A549 (cell line): Measurements from ENCODE around the gene TUBG2. TPM values are rescaled to one million over a fixed set of nuclear protein-coding genes. Genes with fewer than 3 reads are reported as not detected.

Experiments
- ATAC-seq, 2 experiments: fragments of 200-7000 bp in 1 of 2; fragments of >200 bp in 1 of 2; cut with Nextera tagmentation in 1 of 2; cut with Tn5 transposase in 1 of 2; 3 replicates each; pipeline versions ENCODE4 v1.8.0 to v1.9.1; 2018 to 2020; ENCODE audit warnings: mild to moderate bottlenecking in 1 of 2, moderate library complexity in 1 of 2
- CTCF ChIA-PET: fragments of 300-600 bp; sonication (Branson Sonifier 250); formaldehyde crosslinking; extraction: SDS; loops from one replicate; lab custom pipeline; 2021; ENCODE audit warnings: antibody characterized with exemption, inconsistent platforms; lab: Yijun Ruan, JAX
- POLR2A ChIA-PET: fragments of 350-600 bp; formaldehyde crosslinking; extraction: SDS; loops from one replicate; lab custom pipeline; 2021; ENCODE audit warnings: antibody characterized with exemption, inconsistent platforms; lab: Yijun Ruan, JAX
- DNase-seq, 2 experiments: peaks; one replicate each; pipeline versions ENCODE4 v3.0.0 to v3.0.0-alpha.2; 2011 to 2016; ENCODE audit warnings: low read depth in 1 of 2, low spot score in 1 of 2
- FAIRE-seq: peaks from 2 replicates; lab custom pipeline; 2011; peaks lifted over from hg19 to GRCh38; lab: Jason Lieb, UNC
- H3K27ac ChIP-seq, 2 experiments: fragments of >200 bp; sonication (Bioruptor Twin); formaldehyde crosslinking; 3 replicates each; pipeline ENCODE4 v1.5.1; 2016 to 2017
- H3K4me1 ChIP-seq: fragments of >200 bp; sonication (Bioruptor Twin); formaldehyde crosslinking; 3 replicates; pipeline ENCODE4 v1.6.1; 2016
- H3K4me2 ChIP-seq: fragments of >200 bp; sonication (Bioruptor Twin); formaldehyde crosslinking; 3 replicates; pipeline ENCODE4 v1.6.1; 2016
- H3K4me3 ChIP-seq: fragments of >200 bp; sonication (Bioruptor Twin); formaldehyde crosslinking; 3 replicates; pipeline ENCODE4 v1.5.1; 2016
- H3K9me3 ChIP-seq: fragments of >200 bp; sonication (Bioruptor Twin); formaldehyde crosslinking; 3 replicates; pipeline ENCODE4 v1.6.1; 2016
- CBX2 ChIP-seq: fragments of 200-600 bp; sonication (generic); IDR thresholded peaks from 2 replicates; pipeline ENCODE4 v1.6.1; 2016; ENCODE audit warnings: low read depth, mild to moderate bottlenecking, borderline replicate concordance
- CBX8 ChIP-seq: fragments of 200-600 bp; sonication (generic); IDR thresholded peaks from 2 replicates; pipeline ENCODE4 v1.6.1; 2016
- CHD2 ChIP-seq: fragments of 150-350 bp; IDR thresholded peaks from 2 replicates; pipeline ENCODE4 v1.6.1; 2014; ENCODE audit warnings: low read length; ENCODE audit not compliant: partially characterized antibody
- CHD4 ChIP-seq: fragments of 200-600 bp; sonication (generic); IDR thresholded peaks from 2 replicates; pipeline ENCODE4 v1.6.1; 2016; ENCODE audit warnings: antibody characterized with exemption, mild to moderate bottlenecking, borderline replicate concordance
- EHF ChIP-seq: fragments of 250-450 bp; sonication (Bioruptor Pico); IDR thresholded peaks from 2 replicates; pipeline ENCODE4 v1.5.0; 2020; ENCODE audit warnings: mild to moderate bottlenecking
- EP300 ChIP-seq, 2 experiments: fragments of >200 bp; sonication (Bioruptor Twin); formaldehyde crosslinking; IDR thresholded peaks; 2 replicates in 1 of 2; 3 replicates in 1 of 2; pipeline ENCODE4 v1.6.1; 2016 to 2017
- FOSB ChIP-seq: fragments of 250-450 bp; sonication (Bioruptor Pico); IDR thresholded peaks from 2 replicates; pipeline ENCODE4 v1.5.0; 2020; ENCODE audit warnings: mild to moderate bottlenecking, moderate library complexity
- FOXS1 ChIP-seq: fragments of 250-450 bp; sonication (Bioruptor Pico); IDR thresholded peaks from 2 replicates; pipeline ENCODE4 v1.5.0; 2020; ENCODE audit warnings: mild to moderate bottlenecking, moderate library complexity
- GATA3 ChIP-seq: IDR thresholded peaks from 2 replicates; pipeline ENCODE4 v1.6.1; 2012; ENCODE audit warnings: borderline replicate concordance
- HDAC2 ChIP-seq: fragments of 200-600 bp; sonication (generic); IDR thresholded peaks from 2 replicates; pipeline ENCODE4 v1.6.1; 2016
- HEYL ChIP-seq: fragments of 250-450 bp; sonication (Bioruptor Pico); IDR thresholded peaks from 2 replicates; pipeline ENCODE4 v1.8.0; 2021; ENCODE audit warnings: mild to moderate bottlenecking, moderate library complexity
- HOXB13 ChIP-seq: fragments of 250-450 bp; sonication (Bioruptor Pico); IDR thresholded peaks from 2 replicates; pipeline ENCODE4 v1.5.0; 2020; ENCODE audit warnings: low read depth, mild to moderate bottlenecking, moderate library complexity
- MYC ChIP-seq: IDR thresholded peaks from 2 replicates; pipeline ENCODE4 v1.6.1; 2012; ENCODE audit warnings: mild to moderate bottlenecking, inconsistent platforms, low read length, improper control_type of control experiment, borderline replicate concordance
- NFE2L2 ChIP-seq: fragments of 150-350 bp; conservative IDR thresholded peaks from 2 replicates; pipeline ENCODE4 v1.6.1; 2014; ENCODE audit warnings: low read length
- NPAS2 ChIP-seq: fragments of 250-450 bp; sonication (Bioruptor Pico); IDR thresholded peaks from 2 replicates; pipeline ENCODE4 v1.8.0; 2022; ENCODE audit warnings: mild to moderate bottlenecking, moderate library complexity, borderline replicate concordance
- NR3C1 ChIP-seq: fragments of >200 bp; sonication (Bioruptor Twin); formaldehyde crosslinking; IDR thresholded peaks from 3 replicates; pipeline ENCODE4 v1.6.1; 2017
- PHF8 ChIP-seq: fragments of 200-600 bp; sonication (generic); IDR thresholded peaks from 2 replicates; pipeline ENCODE4 v1.6.1; 2016; ENCODE audit warnings: low read depth, mild to moderate bottlenecking, antibody characterized with exemption, moderate library complexity, borderline replicate concordance
- POLR2A ChIP-seq: IDR thresholded peaks from 2 replicates; pipeline ENCODE4 v1.6.1; 2012; ENCODE audit warnings: mild to moderate bottlenecking, low read length
- POLR2AphosphoS2 ChIP-seq: conservative IDR thresholded peaks from 2 replicates; pipeline ENCODE4 v1.6.1; 2012; ENCODE audit warnings: low read length, improper control_type of control experiment, inconsistent platforms
- RCOR1 ChIP-seq: fragments of 150-350 bp; IDR thresholded peaks from 2 replicates; pipeline ENCODE4 v1.6.1; 2014; ENCODE audit warnings: antibody characterized with exemption, low read length, low read depth
- RFX5 ChIP-seq: fragments of 450-650 bp; IDR thresholded peaks from 2 replicates; pipeline ENCODE4 v1.7.1; 2014; ENCODE audit warnings: antibody characterized with exemption, mild to moderate bottlenecking, moderate library complexity
- RNF2 ChIP-seq: fragments of 200-600 bp; sonication (generic); IDR thresholded peaks from 2 replicates; pipeline ENCODE4 v1.6.1; 2016; ENCODE audit warnings: low read depth, mild to moderate bottlenecking, antibody characterized with exemption, moderate library complexity, borderline replicate concordance
- SREBF2 ChIP-seq: fragments of 450-650 bp; IDR thresholded peaks from 2 replicates; pipeline ENCODE4 v1.6.1; 2014; ENCODE audit warnings: mild to moderate bottlenecking, moderate library complexity
- ZC3H11A ChIP-seq: fragments of 450-650 bp; IDR thresholded peaks from 2 replicates; pipeline ENCODE4 v1.6.1; 2014; ENCODE audit warnings: antibody characterized with exemption, mild to moderate bottlenecking
- ZNF302 ChIP-seq: fragments of 250-450 bp; sonication (Bioruptor Pico); IDR thresholded peaks from 2 replicates; pipeline ENCODE4 v1.9.0; 2021; ENCODE audit warnings: inconsistent platforms, mild to moderate bottlenecking, moderate library complexity
- WGBS: methylation state at CpG from one replicate; pipeline ENCODE4 v1.1.6; 2017; ENCODE audit errors: missing lambda C conversion rate; 5-methylcytosine and 5-hydroxymethylcytosine counted together
- polyA plus RNA-seq, 4 experiments: library from polyadenylated mRNA; depleted of rRNA in 3 of 4; stranded (reverse); fragments of >200 nt; fragmentation: RNase III in 1 of 4; extraction: RNeasy Plus Mini Kit Qiagen cat#74134 plus additional on column Dnase treatment in 1 of 4; gene quantifications; 2 replicates in 3 of 4; 3 replicates in 1 of 4; pipeline ENCODE4 v1.2.3, GENCODE V29; 2011 to 2017
- TF ChIP-seq, protein P1 (sequence below): fragments of >200 bp; sonication (Bioruptor Twin); formaldehyde crosslinking; IDR thresholded peaks from 3 replicates; pipeline ENCODE4 v1.6.1; 2016
- TF ChIP-seq, protein P2 (sequence below): IDR thresholded peaks from 2 replicates; pipeline ENCODE4 v1.6.1; 2012
- TF ChIP-seq, protein P3 (sequence below): IDR thresholded peaks from 2 replicates; pipeline ENCODE4 v1.6.1; 2012
- TF ChIP-seq, protein P4 (sequence below): fragments of 450-650 bp; IDR thresholded peaks from 2 replicates; pipeline ENCODE4 v1.6.1; 2014; ENCODE audit warnings: antibody characterized with exemption
- TF ChIP-seq, protein P5 (sequence below): fragments of >200 bp; sonication (Bioruptor Twin); formaldehyde crosslinking; IDR thresholded peaks from 3 replicates; pipeline ENCODE4 v1.5.1; 2016

The TUBG2 gene
- polyA plus RNA-seq, 2 of the 4 experiments (the other 2 are of a cell fraction), result 14.9 to 30.6 TPM

DNA sequence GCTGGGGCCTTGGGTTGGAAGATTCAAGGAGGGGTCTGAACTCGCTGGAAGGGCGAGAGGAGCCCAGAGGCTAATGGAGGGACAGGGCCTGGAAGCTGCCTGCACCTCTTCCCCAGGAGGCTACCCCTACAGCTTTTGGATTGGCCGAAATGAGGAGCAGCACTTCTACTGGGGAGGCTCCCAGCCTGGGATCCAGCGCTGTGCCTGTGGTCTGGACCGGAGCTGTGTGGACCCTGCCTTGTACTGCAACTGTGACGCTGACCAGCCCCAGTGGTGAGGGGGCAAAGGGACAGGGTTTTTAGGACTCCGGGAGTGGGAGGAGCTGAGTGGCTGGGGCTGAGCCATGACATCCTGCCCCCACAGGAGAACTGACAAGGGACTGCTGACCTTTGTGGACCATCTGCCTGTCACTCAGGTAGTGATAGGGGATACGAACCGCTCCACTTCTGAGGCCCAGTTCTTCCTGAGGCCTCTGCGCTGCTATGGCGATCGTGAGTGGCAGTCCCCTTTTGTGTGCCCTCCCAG, 32.0 kb downstream of the TUBG2 start:
- WGBS, result 92% methylated on average over 12 of the region's 12 CpGs
- Histone ChIP-seq H3K4me2 (no peak overlapping the region), H3K4me1 (no peaks in the 10 kb centered on the region), H3K27ac (no peak overlapping the region), H3K9me3 (no peaks in the 10 kb centered on the region), H3K4me3 (no peak overlapping the region)
- POLR2A ChIA-PET, result no interaction called here
- DNase-seq (no peak), FAIRE-seq (no peak), ATAC-seq (peak; percentile 14 to 23; a peak in 2 of 6 replicates)
- no peak for TF ChIP-seq CHD4
- no peak for TF ChIP-seq NPAS2
- TF ChIP-seq SREBF2, result no peak
- TF ChIP-seq ZC3H11A, result no peak
- TF ChIP-seq MYC, result no peak
- TF ChIP-seq, protein P1, sequence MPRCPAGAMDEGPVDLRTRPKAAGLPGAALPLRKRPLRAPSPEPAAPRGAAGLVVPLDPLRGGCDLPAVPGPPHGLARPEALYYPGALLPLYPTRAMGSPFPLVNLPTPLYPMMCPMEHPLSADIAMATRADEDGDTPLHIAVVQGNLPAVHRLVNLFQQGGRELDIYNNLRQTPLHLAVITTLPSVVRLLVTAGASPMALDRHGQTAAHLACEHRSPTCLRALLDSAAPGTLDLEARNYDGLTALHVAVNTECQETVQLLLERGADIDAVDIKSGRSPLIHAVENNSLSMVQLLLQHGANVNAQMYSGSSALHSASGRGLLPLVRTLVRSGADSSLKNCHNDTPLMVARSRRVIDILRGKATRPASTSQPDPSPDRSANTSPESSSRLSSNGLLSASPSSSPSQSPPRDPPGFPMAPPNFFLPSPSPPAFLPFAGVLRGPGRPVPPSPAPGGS, result no peak
- TF ChIP-seq HEYL (CRISPR knock-in tag), result no peak
- TF ChIP-seq EP300 (IDR thresholded peaks at IDR 0.05), result no peak
- TF ChIP-seq GATA3, result no peak
- TF ChIP-seq PHF8, result no peak
- no peak for TF ChIP-seq CHD2
- TF ChIP-seq, protein P2, sequence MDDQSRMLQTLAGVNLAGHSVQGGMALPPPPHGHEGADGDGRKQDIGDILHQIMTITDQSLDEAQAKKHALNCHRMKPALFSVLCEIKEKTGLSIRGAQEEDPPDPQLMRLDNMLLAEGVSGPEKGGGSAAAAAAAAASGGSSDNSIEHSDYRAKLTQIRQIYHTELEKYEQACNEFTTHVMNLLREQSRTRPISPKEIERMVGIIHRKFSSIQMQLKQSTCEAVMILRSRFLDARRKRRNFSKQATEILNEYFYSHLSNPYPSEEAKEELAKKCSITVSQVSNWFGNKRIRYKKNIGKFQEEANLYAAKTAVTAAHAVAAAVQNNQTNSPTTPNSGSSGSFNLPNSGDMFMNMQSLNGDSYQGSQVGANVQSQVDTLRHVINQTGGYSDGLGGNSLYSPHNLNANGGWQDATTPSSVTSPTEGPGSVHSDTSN, result no peak
- TF ChIP-seq RFX5, result no peak
- no peak for TF ChIP-seq POLR2A
- TF ChIP-seq FOXS1 (CRISPR knock-in tag), result no peak
- TF ChIP-seq CBX2, result no peak
- TF ChIP-seq ZNF302 (CRISPR knock-in tag), result no peak
- CTCF ChIA-PET, result interaction anchor here (0.8 to 2.8 kb wide), 5 partner anchors 10 to 112 kb away, joined by 3 to 12 read pairs (median 4); no protein-coding TSS in a partner anchor

DNA sequence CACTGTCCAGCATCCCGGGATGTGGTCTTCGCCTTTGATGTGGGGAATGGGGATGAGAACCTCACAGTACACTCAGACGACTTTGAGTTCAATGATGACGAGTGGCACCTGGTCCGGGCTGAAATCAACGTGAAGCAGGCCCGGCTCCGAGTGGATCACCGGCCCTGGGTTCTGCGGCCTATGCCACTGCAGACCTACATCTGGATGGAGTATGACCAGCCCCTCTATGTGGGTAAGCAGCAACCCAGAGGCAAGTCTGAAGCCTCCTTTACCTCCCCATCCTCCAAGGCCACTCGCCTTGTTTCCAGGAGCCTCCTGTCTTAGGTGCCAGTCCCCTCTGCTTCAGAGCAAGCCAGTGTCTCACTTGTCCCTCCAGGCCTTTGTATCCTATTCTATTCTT, 33.4 kb downstream of the TUBG2 start:
- Histone ChIP-seq H3K4me2 (no peak overlapping the region), H3K4me3 (no peak overlapping the region), H3K9me3 (no peaks in the 10 kb centered on the region), H3K27ac (no peak overlapping the region), H3K4me1 (no peaks in the 10 kb centered on the region)
- POLR2A ChIA-PET, result no interaction called here
- DNase-seq, result no peak
- CTCF ChIA-PET, result interaction anchor here (0.6 to 3.2 kb wide), 6 partner anchors 9 to 115 kb away, joined by 3 to 11 read pairs (median 4); partner anchors contain the start of gene PSMC3IP
- no peak for FAIRE-seq
- no peak for ATAC-seq
- WGBS, result 92% methylated on average over 11 of the region's 11 CpGs
- TF ChIP-seq FOXS1 (CRISPR knock-in tag) (no peak), RCOR1 (no peak), POLR2AphosphoS2 (no peak), EHF (CRISPR knock-in tag) (no peak), CBX8 (no peak), NFE2L2 (no peak), PHF8 (no peak), SREBF2 (no peak), RNF2 (no peak), NR3C1 (no peak), CHD2 (no peak), FOSB (CRISPR knock-in tag) (no peak), NPAS2 (no peak), EP300 (IDR thresholded peaks at IDR 0.05) (no peak), HDAC2 (no peak), HOXB13 (CRISPR knock-in tag) (no peak)
- TF ChIP-seq, protein P3, sequence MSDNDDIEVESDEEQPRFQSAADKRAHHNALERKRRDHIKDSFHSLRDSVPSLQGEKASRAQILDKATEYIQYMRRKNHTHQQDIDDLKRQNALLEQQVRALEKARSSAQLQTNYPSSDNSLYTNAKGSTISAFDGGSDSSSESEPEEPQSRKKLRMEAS, result no peak
- TF ChIP-seq, protein P4, sequence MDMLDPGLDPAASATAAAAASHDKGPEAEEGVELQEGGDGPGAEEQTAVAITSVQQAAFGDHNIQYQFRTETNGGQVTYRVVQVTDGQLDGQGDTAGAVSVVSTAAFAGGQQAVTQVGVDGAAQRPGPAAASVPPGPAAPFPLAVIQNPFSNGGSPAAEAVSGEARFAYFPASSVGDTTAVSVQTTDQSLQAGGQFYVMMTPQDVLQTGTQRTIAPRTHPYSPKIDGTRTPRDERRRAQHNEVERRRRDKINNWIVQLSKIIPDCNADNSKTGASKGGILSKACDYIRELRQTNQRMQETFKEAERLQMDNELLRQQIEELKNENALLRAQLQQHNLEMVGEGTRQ, result no peak
- TF ChIP-seq, protein P5, sequence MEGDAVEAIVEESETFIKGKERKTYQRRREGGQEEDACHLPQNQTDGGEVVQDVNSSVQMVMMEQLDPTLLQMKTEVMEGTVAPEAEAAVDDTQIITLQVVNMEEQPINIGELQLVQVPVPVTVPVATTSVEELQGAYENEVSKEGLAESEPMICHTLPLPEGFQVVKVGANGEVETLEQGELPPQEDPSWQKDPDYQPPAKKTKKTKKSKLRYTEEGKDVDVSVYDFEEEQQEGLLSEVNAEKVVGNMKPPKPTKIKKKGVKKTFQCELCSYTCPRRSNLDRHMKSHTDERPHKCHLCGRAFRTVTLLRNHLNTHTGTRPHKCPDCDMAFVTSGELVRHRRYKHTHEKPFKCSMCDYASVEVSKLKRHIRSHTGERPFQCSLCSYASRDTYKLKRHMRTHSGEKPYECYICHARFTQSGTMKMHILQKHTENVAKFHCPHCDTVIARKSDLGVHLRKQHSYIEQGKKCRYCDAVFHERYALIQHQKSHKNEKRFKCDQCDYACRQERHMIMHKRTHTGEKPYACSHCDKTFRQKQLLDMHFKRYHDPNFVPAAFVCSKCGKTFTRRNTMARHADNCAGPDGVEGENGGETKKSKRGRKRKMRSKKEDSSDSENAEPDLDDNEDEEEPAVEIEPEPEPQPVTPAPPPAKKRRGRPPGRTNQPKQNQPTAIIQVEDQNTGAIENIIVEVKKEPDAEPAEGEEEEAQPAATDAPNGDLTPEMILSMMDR, result no peak
- TF ChIP-seq, all 56 proteins: peak for 0
